WTC11 (cell line): Measurements from ENCODE around the gene COLQ. TPM values are rescaled to one million over a fixed set of nuclear protein-coding genes. Genes with fewer than 3 reads are reported as not detected.

Experiments used
- ATAC-seq: fragments of 200-7000 bp; cut with Tn5 transposase; 2 replicates; pipeline ENCODE4 v1.10.0; 2021; ENCODE audit warnings: mild to moderate bottlenecking, moderate library complexity
- CTCF ChIA-PET: fragments of 300-600 bp; sonication (Branson Sonifier 250); formaldehyde crosslinking; loops from one replicate; lab custom pipeline; 2021; ENCODE audit warnings: antibody characterized with exemption; lab: Charles Lee
- POLR2A ChIA-PET: fragments of 350-600 bp; sonication (Branson Sonifier 250); formaldehyde crosslinking; loops from one replicate; lab custom pipeline; 2021; ENCODE audit warnings: antibody characterized with exemption; lab: Charles Lee
- DNase-seq: peaks from one replicate; pipeline ENCODE4 v3.0.0; 2021; ENCODE audit warnings: low spot score
- H3K27ac Mint-ChIP-seq: 2 replicates; pipeline ENCODE4 v1.8.0; 2021; ENCODE audit warnings: mixed read lengths
- H3K27me3 Mint-ChIP-seq: 2 replicates; pipeline ENCODE4 v1.8.0; 2021; ENCODE audit warnings: low read depth, mild to moderate bottlenecking, moderate library complexity, mixed read lengths
- H3K36me3 Mint-ChIP-seq: 2 replicates; pipeline ENCODE4 v1.8.0; 2021; ENCODE audit warnings: mixed read lengths
- H3K4me1 Mint-ChIP-seq: 2 replicates; pipeline ENCODE4 v1.8.0; 2022; ENCODE audit warnings: mixed read lengths
- H3K4me3 Mint-ChIP-seq: 2 replicates; pipeline ENCODE4 v1.8.0; 2021; ENCODE audit warnings: mild to moderate bottlenecking, moderate library complexity, mixed read lengths
- H3K9me3 Mint-ChIP-seq: 2 replicates; pipeline ENCODE4 v1.8.0; 2021; ENCODE audit warnings: mixed read lengths
- ARID4B ChIP-seq: sonication (generic); formaldehyde crosslinking; IDR thresholded peaks from 2 replicates; pipeline ENCODE4 v1.8.0; 2023; ENCODE audit warnings: missing genetic modification reagents, mild to moderate bottlenecking, borderline replicate concordance
- ATF2 ChIP-seq: sonication (generic); formaldehyde crosslinking; IDR thresholded peaks from 2 replicates; pipeline ENCODE4 v1.8.1; 2022; ENCODE audit warnings: low read depth, missing genetic modification reagents, borderline replicate concordance
- CDX4 ChIP-seq: fragments of 250-450 bp; sonication (Bioruptor Pico); IDR thresholded peaks from 2 replicates; pipeline ENCODE4 v1.9.0; 2021; ENCODE audit warnings: moderate library complexity, mild to moderate bottlenecking, inconsistent platforms, borderline replicate concordance
- CREB1 ChIP-seq: sonication (generic); formaldehyde crosslinking; IDR thresholded peaks from 2 replicates; pipeline ENCODE4 v1.8.0; 2023; ENCODE audit warnings: mild to moderate bottlenecking, missing genetic modification reagents
- E2F1 ChIP-seq: sonication (generic); formaldehyde crosslinking; IDR thresholded peaks from 2 replicates; pipeline ENCODE4 v1.8.0; 2022; ENCODE audit warnings: mild to moderate bottlenecking, missing genetic modification reagents
- FOXP1 ChIP-seq: sonication (generic); formaldehyde crosslinking; IDR thresholded peaks from 2 replicates; pipeline ENCODE4 v1.8.0; 2022; ENCODE audit warnings: missing genetic modification reagents, mild to moderate bottlenecking, moderate library complexity, borderline replicate concordance
- GRHL2 ChIP-seq: fragments of 250-450 bp; sonication (Bioruptor Pico); IDR thresholded peaks from 2 replicates; pipeline ENCODE4 v1.8.0; 2022; ENCODE audit warnings: mild to moderate bottlenecking, moderate library complexity; ENCODE audit not compliant: insufficient replicate concordance, severe bottlenecking
- IRF2 ChIP-seq: sonication (generic); formaldehyde crosslinking; IDR thresholded peaks from 2 replicates; pipeline ENCODE4 v1.8.0; 2022; ENCODE audit warnings: low read depth, missing genetic modification reagents, borderline replicate concordance
- MXD4 ChIP-seq: fragments of 250-450 bp; sonication (Bioruptor Pico); IDR thresholded peaks from 2 replicates; pipeline ENCODE4 v1.8.0; 2021; ENCODE audit warnings: mild to moderate bottlenecking, moderate library complexity, borderline replicate concordance
- MYBL2 ChIP-seq: sonication (generic); formaldehyde crosslinking; IDR thresholded peaks from 2 replicates; pipeline ENCODE4 v1.8.1; 2023; ENCODE audit warnings: mild to moderate bottlenecking, moderate library complexity, missing genetic modification reagents
- RELA ChIP-seq: sonication (generic); formaldehyde crosslinking; IDR thresholded peaks from 2 replicates; pipeline ENCODE4 v1.8.1; 2022; ENCODE audit warnings: missing genetic modification reagents, mild to moderate bottlenecking, borderline replicate concordance
- TCF7 ChIP-seq: sonication (generic); formaldehyde crosslinking; IDR thresholded peaks from 2 replicates; pipeline ENCODE4 v1.8.0; 2022; ENCODE audit warnings: mild to moderate bottlenecking, low read depth, missing genetic modification reagents, moderate library complexity
- ZBTB21 ChIP-seq: sonication (generic); formaldehyde crosslinking; IDR thresholded peaks from 2 replicates; pipeline ENCODE4 v1.8.1; 2023; ENCODE audit warnings: mild to moderate bottlenecking, missing genetic modification reagents, borderline replicate concordance
- ZNF671 ChIP-seq: fragments of 250-450 bp; sonication (Bioruptor Pico); IDR thresholded peaks from 2 replicates; pipeline ENCODE4 v1.8.0; 2021; ENCODE audit warnings: mild to moderate bottlenecking
- ZSCAN18 ChIP-seq: fragments of 250-450 bp; sonication (Bioruptor Pico); IDR thresholded peaks from 2 replicates; pipeline ENCODE4 v2.1.2; 2022; ENCODE audit warnings: mild to moderate bottlenecking, moderate library complexity
- total RNA-seq: library from RNA; stranded (reverse); gene quantifications from 3 replicates; pipeline ENCODE4 v1.2.3, GENCODE V29; 2021

Gene COLQ
- total RNA-seq, 1 experiment from 2014 or later = 2.2 TPM

- no peak for TF ChIP-seq ZSCAN18 (CRISPR knock-in tag)
- TF ChIP-seq ZNF671 (CRISPR knock-in tag) = no peak
- TF ChIP-seq MXD4 (CRISPR knock-in tag) = no peak
- no peak for TF ChIP-seq GRHL2 (CRISPR knock-in tag)
- no peak for TF ChIP-seq TCF7 (CRISPR knock-in tag)
- TF ChIP-seq MYBL2 (CRISPR knock-in tag) = no peak
- TF ChIP-seq E2F1 (CRISPR knock-in tag) = no peak
Observed at GRCh38 chr3:15470849-15471248, 50.7 kb downstream of the COLQ start (continued).

- ChIA-PET CTCF (interaction anchor here (0.6 to 1.2 kb wide), 3 partner anchors 57 to 351 kb away, joined by 3 to 5 read pairs (median 3); no protein-coding TSS in a partner anchor), POLR2A (no interaction called here)
- Mint-ChIP-seq H3K36me3 (no peaks in the 10 kb centered on the region), H3K4me3 (no peak overlapping the region), H3K27me3 (no peaks in the 10 kb centered on the region; the same call in 1 of the 2 replicates), H3K27ac (no peak overlapping the region), H3K4me1 (peaks cover 5% of the 10 kb centered on the region), H3K9me3 (no peaks in the 10 kb centered on the region)
- ATAC-seq (peak; percentile 99), DNase-seq (peak; percentile 50)
- TF ChIP-seq ZBTB21 (CRISPR knock-in tag) = no peak
- TF ChIP-seq RELA (CRISPR knock-in tag) = no peak
- TF ChIP-seq CDX4 (CRISPR knock-in tag) = no peak
- TF ChIP-seq CREB1 (CRISPR knock-in tag) = no peak
- no peak for TF ChIP-seq IRF2 (CRISPR knock-in tag)
- no peak for TF ChIP-seq ARID4B
- no peak for TF ChIP-seq FOXP1 (CRISPR knock-in tag)
- TF ChIP-seq ATF2 (CRISPR knock-in tag) = no peak
Observed at GRCh38 chr3:15470261-15470660, 51.2 kb downstream of the COLQ start.
